DOHH2 (cell line): ENCODE results near the gene KCNK17.

Experiments
- H3F3A ChIP-seq: fragments of 200-600 bp; sonication (generic), shearing (Covaris generic); 2 replicates; pipeline ENCODE4 v1.6.0; 2016; ENCODE audit warnings: antibody characterized with exemption, mild to moderate bottlenecking; ENCODE audit not compliant: control insufficient read depth, insufficient read depth
- H3K27ac ChIP-seq: fragments of 200-600 bp; sonication (generic); 2 replicates; pipeline ENCODE4 v1.5.1; 2014; ENCODE audit warnings: low read depth, mild to moderate bottlenecking, low read length, moderate library complexity
- H3K27me3 ChIP-seq: fragments of 200-600 bp; sonication (generic); 2 replicates; pipeline ENCODE4 v1.6.1; 2014; ENCODE audit warnings: mild to moderate bottlenecking, low read length, mixed read lengths; ENCODE audit not compliant: control insufficient read depth
- H3K36me3 ChIP-seq: fragments of 200-600 bp; sonication (generic); 2 replicates; pipeline ENCODE4 v1.6.1; 2014; ENCODE audit warnings: mild to moderate bottlenecking, low read length, moderate library complexity, mixed read lengths; ENCODE audit not compliant: control insufficient read depth
- H3K4me1 ChIP-seq: fragments of 200-600 bp; sonication (generic); 2 replicates; pipeline ENCODE4 v1.6.1; 2014; ENCODE audit warnings: mild to moderate bottlenecking, low read length, mixed read lengths; ENCODE audit not compliant: control insufficient read depth
- H3K4me2 ChIP-seq: fragments of 200-600 bp; sonication (generic); 2 replicates; pipeline ENCODE4 v1.6.0; 2014; ENCODE audit warnings: mild to moderate bottlenecking, low read length, moderate library complexity
- H3K4me3 ChIP-seq: fragments of 200-600 bp; sonication (generic); 2 replicates; pipeline ENCODE4 v1.5.1; 2014; ENCODE audit warnings: mild to moderate bottlenecking, low read length, mixed read lengths
- H3K79me2 ChIP-seq: fragments of 200-600 bp; sonication (generic); 2 replicates; pipeline ENCODE4 v1.6.1; 2014; ENCODE audit warnings: mild to moderate bottlenecking, low read length, mixed read lengths; ENCODE audit not compliant: control insufficient read depth
- H3K9me2 ChIP-seq: fragments of 200-600 bp; sonication (generic); replicated peaks from 2 replicates; pipeline ENCODE4 v1.6.1; 2014; ENCODE audit warnings: mild to moderate bottlenecking, low read length, mixed read lengths; ENCODE audit not compliant: control insufficient read depth
- H3K9me3 ChIP-seq: fragments of 200-600 bp; sonication (generic); 2 replicates; pipeline ENCODE4 v1.6.1; 2014; ENCODE audit warnings: antibody characterized with exemption, low read length, mixed read lengths; ENCODE audit not compliant: control insufficient read depth, insufficient read depth
- H4K20me1 ChIP-seq: fragments of 200-600 bp; sonication (generic); 2 replicates; pipeline ENCODE4 v1.6.0; 2014; ENCODE audit warnings: low read depth, mild to moderate bottlenecking, antibody characterized with exemption, low read length, moderate library complexity; ENCODE audit not compliant: control insufficient read depth, insufficient read depth
- EZH2phosphoT487 ChIP-seq: fragments of 200-600 bp; sonication (generic); IDR thresholded peaks from 2 replicates; pipeline ENCODE4 v1.6.1; 2017; ENCODE audit warnings: borderline replicate concordance, mild to moderate bottlenecking, antibody characterized with exemption, low read length, moderate library complexity, mixed read lengths
- TF ChIP-seq, protein P1 (sequence below): fragments of 200-600 bp; sonication (generic); IDR thresholded peaks from one replicate; pipeline ENCODE4 v1.5.1; 2014; ENCODE audit warnings: antibody characterized with exemption, mild to moderate bottlenecking, low read depth, low read length; ENCODE audit not compliant: poor library complexity, severe bottlenecking

KCNK17 gene

DNA sequence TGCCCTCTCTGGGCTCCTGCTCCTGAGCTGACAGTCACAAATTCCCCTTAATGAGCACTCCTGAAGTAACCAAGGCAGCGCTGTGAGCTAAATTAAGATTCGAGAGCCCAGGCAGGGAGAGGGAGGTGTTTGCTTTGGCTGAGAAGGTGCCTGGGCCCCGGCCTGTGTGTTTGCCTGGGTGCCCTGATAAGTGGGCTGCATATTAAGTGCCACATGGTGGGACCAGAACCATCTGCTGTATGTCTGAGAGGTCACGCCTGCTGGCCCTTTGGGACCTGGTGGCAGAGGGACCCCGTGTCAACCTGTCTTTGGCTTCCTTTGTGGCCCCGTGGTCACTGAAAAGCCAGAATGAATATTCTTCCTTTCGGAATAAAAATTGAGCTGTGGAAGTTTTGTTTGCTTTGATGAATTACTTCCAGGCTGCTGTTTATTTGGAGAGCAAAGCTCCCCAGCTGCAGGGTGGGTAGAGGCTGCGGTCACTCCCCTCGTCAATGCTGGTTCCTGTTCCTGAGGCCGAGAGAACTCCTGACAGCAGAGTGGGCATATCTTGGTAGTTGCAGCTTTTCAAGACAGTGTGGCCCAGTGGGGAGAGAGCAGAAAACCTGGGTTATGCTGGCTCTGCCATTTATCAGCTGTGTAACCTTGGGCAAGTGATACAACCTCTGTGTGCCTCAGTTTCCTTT lies 25.8 kb upstream of the KCNK17 start:
- Histone ChIP-seq H3K4me2 (no peak overlapping the region), H3K4me1 (peaks cover 11% of the 10 kb centered on the region), H3K36me3 (no peaks in the 10 kb centered on the region), H3F3A (no peaks in the 10 kb centered on the region), H4K20me1 (no peaks in the 10 kb centered on the region), H3K9me2 (no peaks in the 10 kb centered on the region), H3K27me3 (0 out of 2 replicates have a peak, but pooled peaks cover 3% of the 10 kb centered on the region), H3K9me3 (no peaks in the 10 kb centered on the region), H3K79me2 (no peaks in the 10 kb centered on the region), H3K27ac (no peak overlapping the region), H3K4me3 (no peak overlapping the region)
- TF ChIP-seq EZH2phosphoT487: no peak
- TF ChIP-seq, protein P1, sequence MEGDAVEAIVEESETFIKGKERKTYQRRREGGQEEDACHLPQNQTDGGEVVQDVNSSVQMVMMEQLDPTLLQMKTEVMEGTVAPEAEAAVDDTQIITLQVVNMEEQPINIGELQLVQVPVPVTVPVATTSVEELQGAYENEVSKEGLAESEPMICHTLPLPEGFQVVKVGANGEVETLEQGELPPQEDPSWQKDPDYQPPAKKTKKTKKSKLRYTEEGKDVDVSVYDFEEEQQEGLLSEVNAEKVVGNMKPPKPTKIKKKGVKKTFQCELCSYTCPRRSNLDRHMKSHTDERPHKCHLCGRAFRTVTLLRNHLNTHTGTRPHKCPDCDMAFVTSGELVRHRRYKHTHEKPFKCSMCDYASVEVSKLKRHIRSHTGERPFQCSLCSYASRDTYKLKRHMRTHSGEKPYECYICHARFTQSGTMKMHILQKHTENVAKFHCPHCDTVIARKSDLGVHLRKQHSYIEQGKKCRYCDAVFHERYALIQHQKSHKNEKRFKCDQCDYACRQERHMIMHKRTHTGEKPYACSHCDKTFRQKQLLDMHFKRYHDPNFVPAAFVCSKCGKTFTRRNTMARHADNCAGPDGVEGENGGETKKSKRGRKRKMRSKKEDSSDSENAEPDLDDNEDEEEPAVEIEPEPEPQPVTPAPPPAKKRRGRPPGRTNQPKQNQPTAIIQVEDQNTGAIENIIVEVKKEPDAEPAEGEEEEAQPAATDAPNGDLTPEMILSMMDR: no peak

DNA sequence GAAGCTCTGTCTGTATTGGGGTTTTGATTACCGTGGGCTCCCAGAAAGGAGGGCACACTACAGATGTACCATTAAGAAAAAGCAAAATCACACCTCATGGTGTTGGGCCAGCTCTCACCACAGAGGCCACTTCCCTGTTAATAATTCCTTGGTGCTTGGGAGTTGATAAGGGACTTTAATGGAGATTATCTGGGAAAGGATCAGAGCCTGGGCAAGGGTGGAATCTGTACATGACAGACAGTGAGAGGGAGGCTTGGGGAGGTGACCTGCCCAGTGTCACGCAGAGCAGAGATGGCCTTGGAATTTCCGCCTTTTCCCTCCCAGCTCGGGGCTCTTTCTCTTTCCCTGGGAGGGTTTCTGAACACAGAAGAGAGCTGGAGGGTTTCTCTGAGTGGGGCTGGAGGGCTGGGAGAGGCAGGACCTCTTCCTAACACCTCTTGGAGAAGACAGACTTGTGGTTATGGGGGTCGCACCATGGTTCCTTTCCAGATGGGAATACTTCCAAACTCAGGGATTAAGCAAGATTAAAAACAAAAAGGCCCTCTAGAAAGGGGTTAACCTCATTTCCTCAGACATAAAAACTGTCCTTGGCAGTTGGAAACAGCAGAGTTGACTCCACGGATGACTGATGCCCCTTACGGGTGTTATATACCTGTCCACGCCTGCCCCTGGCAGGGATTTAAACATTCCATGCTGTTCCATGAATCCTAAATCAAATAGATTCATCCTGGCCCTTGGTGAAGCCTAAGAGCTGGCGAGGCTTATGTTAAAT lies 25.1 kb upstream of the KCNK17 start:
- H3K27me3 ChIP-seq: 0 out of 2 replicates have a peak, but pooled peaks cover 3% of the 10 kb centered on the region
- no peaks in the 10 kb centered on the region for H3F3A ChIP-seq
- no peaks in the 10 kb centered on the region for H3K36me3 ChIP-seq
- H3K79me2 ChIP-seq: no peaks in the 10 kb centered on the region
- H3K4me2 ChIP-seq: no peak overlapping the region
- no peaks in the 10 kb centered on the region for H4K20me1 ChIP-seq
- H3K27ac ChIP-seq: no peak overlapping the region
- H3K4me3 ChIP-seq: no peak overlapping the region
- TF ChIP-seq, protein P1: no peak
- TF ChIP-seq EZH2phosphoT487: no peak
- H3K9me3 ChIP-seq: no peaks in the 10 kb centered on the region
- no peaks in the 10 kb centered on the region for H3K9me2 ChIP-seq
- H3K4me1 ChIP-seq: peaks cover 11% of the 10 kb centered on the region

DNA sequence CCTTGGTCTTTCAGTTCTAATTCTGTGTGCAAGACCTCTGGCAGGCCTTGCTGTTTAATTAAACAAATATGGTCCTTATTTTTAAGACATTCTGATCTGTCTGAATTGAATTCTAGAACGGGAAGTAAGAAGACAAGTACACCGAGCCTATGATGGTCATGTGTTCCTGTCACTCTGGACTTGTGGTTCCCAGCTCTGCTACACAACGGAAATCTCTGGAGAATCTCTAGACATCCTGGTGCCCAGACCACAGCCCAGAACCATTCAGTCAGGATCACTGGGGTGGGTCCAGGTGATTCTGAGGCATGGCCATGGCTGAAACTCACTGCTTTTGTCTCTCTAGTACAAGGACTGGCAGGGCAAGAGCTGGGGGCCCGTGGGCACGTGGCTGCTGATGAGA lies 24.2 kb upstream of the KCNK17 start:
- Histone ChIP-seq H3K27ac (no peak overlapping the region), H3K4me3 (no peak overlapping the region)

More for the DNA sequence above, 24.2 kb upstream of the KCNK17 start:
- Histone ChIP-seq H3K4me1 (peaks cover 8% of the 10 kb centered on the region), H4K20me1 (no peaks in the 10 kb centered on the region), H3K36me3 (no peaks in the 10 kb centered on the region), H3K9me2 (no peaks in the 10 kb centered on the region), H3K4me2 (no peak overlapping the region), H3K9me3 (no peaks in the 10 kb centered on the region), H3K27me3 (0 out of 2 replicates have a peak, but pooled peaks cover 3% of the 10 kb centered on the region), H3K79me2 (no peaks in the 10 kb centered on the region), H3F3A (no peaks in the 10 kb centered on the region)
- TF ChIP-seq, protein P1: no peak
- TF ChIP-seq EZH2phosphoT487: no peak
